OCI-LY7 (cell line): ENCODE data around the gene AMOTL2.

Experiments used
- EZH2phosphoT487 ChIP-seq: fragments of 200-600 bp; sonication (generic); IDR thresholded peaks from 2 replicates; pipeline ENCODE4 v1.6.1; 2018; ENCODE audit warnings: low read depth, borderline replicate concordance, mild to moderate bottlenecking, mixed run types, antibody characterized with exemption, low read length, moderate library complexity, mixed read lengths
- TF ChIP-seq, protein P1 (sequence below): fragments of 200-600 bp; sonication (generic); conservative IDR thresholded peaks from 2 replicates; pipeline ENCODE4 v1.5.1; 2014; ENCODE audit warnings: mild to moderate bottlenecking, antibody characterized with exemption, low read length, moderate library complexity, mixed read lengths

DNA sequence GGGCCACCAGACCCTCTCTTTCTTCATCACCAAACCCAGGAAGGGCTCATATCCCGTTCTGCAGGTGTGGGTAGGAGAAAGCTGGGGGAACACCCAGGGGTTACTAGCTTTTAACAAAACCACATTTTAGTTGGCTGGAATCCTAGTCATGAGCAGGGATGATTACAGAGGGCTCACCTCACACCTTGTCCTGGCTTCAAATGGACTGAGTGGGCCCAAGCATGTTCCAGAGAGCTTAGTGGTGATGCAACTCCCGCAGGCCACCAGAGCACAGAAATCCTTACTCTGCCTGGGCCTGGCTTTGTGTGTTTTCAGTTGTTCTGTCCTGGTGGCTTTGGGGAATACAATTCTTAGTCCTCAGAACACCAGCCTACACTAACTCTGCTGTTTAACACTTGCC, 66.8 kb downstream of the AMOTL2 start:
- TF ChIP-seq, protein P1, sequence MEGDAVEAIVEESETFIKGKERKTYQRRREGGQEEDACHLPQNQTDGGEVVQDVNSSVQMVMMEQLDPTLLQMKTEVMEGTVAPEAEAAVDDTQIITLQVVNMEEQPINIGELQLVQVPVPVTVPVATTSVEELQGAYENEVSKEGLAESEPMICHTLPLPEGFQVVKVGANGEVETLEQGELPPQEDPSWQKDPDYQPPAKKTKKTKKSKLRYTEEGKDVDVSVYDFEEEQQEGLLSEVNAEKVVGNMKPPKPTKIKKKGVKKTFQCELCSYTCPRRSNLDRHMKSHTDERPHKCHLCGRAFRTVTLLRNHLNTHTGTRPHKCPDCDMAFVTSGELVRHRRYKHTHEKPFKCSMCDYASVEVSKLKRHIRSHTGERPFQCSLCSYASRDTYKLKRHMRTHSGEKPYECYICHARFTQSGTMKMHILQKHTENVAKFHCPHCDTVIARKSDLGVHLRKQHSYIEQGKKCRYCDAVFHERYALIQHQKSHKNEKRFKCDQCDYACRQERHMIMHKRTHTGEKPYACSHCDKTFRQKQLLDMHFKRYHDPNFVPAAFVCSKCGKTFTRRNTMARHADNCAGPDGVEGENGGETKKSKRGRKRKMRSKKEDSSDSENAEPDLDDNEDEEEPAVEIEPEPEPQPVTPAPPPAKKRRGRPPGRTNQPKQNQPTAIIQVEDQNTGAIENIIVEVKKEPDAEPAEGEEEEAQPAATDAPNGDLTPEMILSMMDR = no peak
- TF ChIP-seq EZH2phosphoT487 = no peak
